ENCODE data around the gene AOC2.

DNA sequence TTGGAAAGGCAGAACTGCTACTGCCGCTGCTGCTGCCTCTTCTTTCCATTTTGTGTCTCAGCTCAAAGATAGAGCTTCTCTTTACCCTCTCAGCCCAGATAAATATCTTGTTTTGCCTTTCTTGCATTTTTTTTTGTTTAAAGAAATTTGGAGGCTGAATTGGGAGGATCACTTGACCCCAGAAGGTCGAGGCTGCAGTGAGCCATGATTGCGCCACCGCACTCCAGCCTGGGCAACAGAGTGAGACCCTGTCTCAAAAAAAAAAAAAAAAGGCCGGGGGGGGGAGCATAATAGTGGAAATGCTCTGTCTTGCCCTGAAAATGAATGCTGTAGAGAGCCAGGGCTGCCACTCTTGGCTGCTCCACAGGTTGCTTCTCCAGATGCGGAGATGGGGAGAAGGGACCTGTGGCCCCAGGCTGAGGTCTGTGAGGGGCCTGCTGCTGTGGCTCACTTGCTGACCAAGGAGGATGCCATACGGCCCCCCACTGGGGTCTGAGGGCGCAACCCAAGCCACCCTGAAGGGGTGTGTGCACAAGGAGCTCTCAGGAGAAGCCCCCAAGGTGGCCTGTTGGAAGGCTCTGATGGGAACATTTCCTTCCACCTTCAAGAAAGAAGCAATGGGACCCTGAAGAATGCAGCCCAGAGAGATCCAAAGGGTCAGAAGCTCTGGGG is 34.7 kb downstream of the AOC2 start:
- TF ChIP-seq, protein P1, sequence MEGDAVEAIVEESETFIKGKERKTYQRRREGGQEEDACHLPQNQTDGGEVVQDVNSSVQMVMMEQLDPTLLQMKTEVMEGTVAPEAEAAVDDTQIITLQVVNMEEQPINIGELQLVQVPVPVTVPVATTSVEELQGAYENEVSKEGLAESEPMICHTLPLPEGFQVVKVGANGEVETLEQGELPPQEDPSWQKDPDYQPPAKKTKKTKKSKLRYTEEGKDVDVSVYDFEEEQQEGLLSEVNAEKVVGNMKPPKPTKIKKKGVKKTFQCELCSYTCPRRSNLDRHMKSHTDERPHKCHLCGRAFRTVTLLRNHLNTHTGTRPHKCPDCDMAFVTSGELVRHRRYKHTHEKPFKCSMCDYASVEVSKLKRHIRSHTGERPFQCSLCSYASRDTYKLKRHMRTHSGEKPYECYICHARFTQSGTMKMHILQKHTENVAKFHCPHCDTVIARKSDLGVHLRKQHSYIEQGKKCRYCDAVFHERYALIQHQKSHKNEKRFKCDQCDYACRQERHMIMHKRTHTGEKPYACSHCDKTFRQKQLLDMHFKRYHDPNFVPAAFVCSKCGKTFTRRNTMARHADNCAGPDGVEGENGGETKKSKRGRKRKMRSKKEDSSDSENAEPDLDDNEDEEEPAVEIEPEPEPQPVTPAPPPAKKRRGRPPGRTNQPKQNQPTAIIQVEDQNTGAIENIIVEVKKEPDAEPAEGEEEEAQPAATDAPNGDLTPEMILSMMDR (IDR thresholded peaks at IDR 0.05) = no peak
- TF ChIP-seq POLR2A (IDR thresholded peaks at IDR 0.05) = no peak

Data from thyroid gland (tissue), 4 donors.